A549 (cell line): ENCODE results near the gene PTPRK. TPM values are rescaled to one million over a fixed set of nuclear protein-coding genes. Genes with fewer than 3 reads are reported as not detected.

Source experiments
- ATAC-seq, 2 experiments: fragments of 200-7000 bp in 1 of 2; fragments of >200 bp in 1 of 2; cut with Nextera tagmentation in 1 of 2; cut with Tn5 transposase in 1 of 2; 3 replicates each; pipeline versions ENCODE4 v1.8.0 to v1.9.1; 2018 to 2020; ENCODE audit warnings: mild to moderate bottlenecking in 1 of 2, moderate library complexity in 1 of 2
- CTCF ChIA-PET: fragments of 300-600 bp; sonication (Branson Sonifier 250); formaldehyde crosslinking; extraction: SDS; loops from one replicate; lab custom pipeline; 2021; ENCODE audit warnings: antibody characterized with exemption, inconsistent platforms; lab: Yijun Ruan, JAX
- POLR2A ChIA-PET: fragments of 350-600 bp; formaldehyde crosslinking; extraction: SDS; loops from one replicate; lab custom pipeline; 2021; ENCODE audit warnings: antibody characterized with exemption, inconsistent platforms; lab: Yijun Ruan, JAX
- DNase-seq, 2 experiments: peaks; one replicate each; pipeline versions ENCODE4 v3.0.0 to v3.0.0-alpha.2; 2011 to 2016; ENCODE audit warnings: low read depth in 1 of 2, low spot score in 1 of 2
- FAIRE-seq: peaks from 2 replicates; lab custom pipeline; 2011; peaks lifted over from hg19 to GRCh38; lab: Jason Lieb, UNC
- H3K27ac ChIP-seq, 2 experiments: fragments of >200 bp; sonication (Bioruptor Twin); formaldehyde crosslinking; 3 replicates each; pipeline ENCODE4 v1.5.1; 2016 to 2017
- H3K4me1 ChIP-seq: fragments of >200 bp; sonication (Bioruptor Twin); formaldehyde crosslinking; 3 replicates; pipeline ENCODE4 v1.6.1; 2016
- H3K4me2 ChIP-seq: fragments of >200 bp; sonication (Bioruptor Twin); formaldehyde crosslinking; 3 replicates; pipeline ENCODE4 v1.6.1; 2016
- H3K4me3 ChIP-seq: fragments of >200 bp; sonication (Bioruptor Twin); formaldehyde crosslinking; 3 replicates; pipeline ENCODE4 v1.5.1; 2016
- H3K9me3 ChIP-seq: fragments of >200 bp; sonication (Bioruptor Twin); formaldehyde crosslinking; 3 replicates; pipeline ENCODE4 v1.6.1; 2016
- ATOH8 ChIP-seq: fragments of 250-450 bp; sonication (Bioruptor Pico); IDR thresholded peaks from 2 replicates; pipeline ENCODE4 v1.5.0; 2020; ENCODE audit warnings: low read depth, mild to moderate bottlenecking, moderate library complexity
- BCL3 ChIP-seq: fragments of >200 bp; sonication (Bioruptor Twin); formaldehyde crosslinking; IDR thresholded peaks from 3 replicates; pipeline ENCODE4 v1.6.1; 2016
- CBX2 ChIP-seq: fragments of 200-600 bp; sonication (generic); IDR thresholded peaks from 2 replicates; pipeline ENCODE4 v1.6.1; 2016; ENCODE audit warnings: low read depth, mild to moderate bottlenecking, borderline replicate concordance
- CBX8 ChIP-seq: fragments of 200-600 bp; sonication (generic); IDR thresholded peaks from 2 replicates; pipeline ENCODE4 v1.6.1; 2016
- CHD4 ChIP-seq: fragments of 200-600 bp; sonication (generic); IDR thresholded peaks from 2 replicates; pipeline ENCODE4 v1.6.1; 2016; ENCODE audit warnings: antibody characterized with exemption, mild to moderate bottlenecking, borderline replicate concordance
- E2F6 ChIP-seq: IDR thresholded peaks from 2 replicates; pipeline ENCODE4 v1.6.1; 2012; ENCODE audit warnings: low read depth, borderline replicate concordance
- EHMT2 ChIP-seq: fragments of 200-600 bp; sonication (generic); IDR thresholded peaks from 2 replicates; pipeline ENCODE4 v1.6.1; 2016; ENCODE audit warnings: antibody characterized with exemption, low read depth, mild to moderate bottlenecking, moderate library complexity
- ELK1 ChIP-seq: fragments of 150-350 bp; IDR thresholded peaks from 2 replicates; pipeline ENCODE4 v1.6.1; 2014; ENCODE audit warnings: low read depth, mild to moderate bottlenecking, low read length
- EP300 ChIP-seq, 2 experiments: fragments of >200 bp; sonication (Bioruptor Twin); formaldehyde crosslinking; IDR thresholded peaks; 2 replicates in 1 of 2; 3 replicates in 1 of 2; pipeline ENCODE4 v1.6.1; 2016 to 2017
- ESRRA ChIP-seq: fragments of 150-350 bp; IDR thresholded peaks from 2 replicates; pipeline ENCODE4 v1.6.1; 2014; ENCODE audit warnings: mild to moderate bottlenecking, low read length, borderline replicate concordance
- HDAC2 ChIP-seq: fragments of 200-600 bp; sonication (generic); IDR thresholded peaks from 2 replicates; pipeline ENCODE4 v1.6.1; 2016
- HES2 ChIP-seq: fragments of >200 bp; sonication (Bioruptor Twin); formaldehyde crosslinking; IDR thresholded peaks from 2 replicates; pipeline ENCODE4 v1.6.1; 2016
- HEYL ChIP-seq: fragments of 250-450 bp; sonication (Bioruptor Pico); IDR thresholded peaks from 2 replicates; pipeline ENCODE4 v1.8.0; 2021; ENCODE audit warnings: mild to moderate bottlenecking, moderate library complexity
- JUNB ChIP-seq: fragments of >200 bp; sonication (Bioruptor Twin); formaldehyde crosslinking; IDR thresholded peaks from 2 replicates; pipeline ENCODE4 v1.6.1; 2016
- KDM1A ChIP-seq: fragments of 200-600 bp; sonication (generic); IDR thresholded peaks from 2 replicates; pipeline ENCODE4 v1.6.1; 2016; ENCODE audit warnings: low read depth, mild to moderate bottlenecking
- MAFK ChIP-seq: fragments of 450-650 bp; IDR thresholded peaks from 2 replicates; pipeline ENCODE4 v1.6.1; 2014; ENCODE audit not compliant: partially characterized antibody
- MAZ ChIP-seq: fragments of 150-350 bp; IDR thresholded peaks from 2 replicates; pipeline ENCODE4 v1.6.1; 2014; ENCODE audit warnings: antibody characterized with exemption, low read depth, low read length, borderline replicate concordance
- NPAS2 ChIP-seq: fragments of 250-450 bp; sonication (Bioruptor Pico); IDR thresholded peaks from 2 replicates; pipeline ENCODE4 v1.8.0; 2022; ENCODE audit warnings: mild to moderate bottlenecking, moderate library complexity, borderline replicate concordance
- PHF8 ChIP-seq: fragments of 200-600 bp; sonication (generic); IDR thresholded peaks from 2 replicates; pipeline ENCODE4 v1.6.1; 2016; ENCODE audit warnings: low read depth, mild to moderate bottlenecking, antibody characterized with exemption, moderate library complexity, borderline replicate concordance
- POLR2A ChIP-seq: IDR thresholded peaks from 2 replicates; pipeline ENCODE4 v1.6.1; 2012; ENCODE audit warnings: mild to moderate bottlenecking, low read length
- POLR2AphosphoS2 ChIP-seq: conservative IDR thresholded peaks from 2 replicates; pipeline ENCODE4 v1.6.1; 2012; ENCODE audit warnings: low read length, improper control_type of control experiment, inconsistent platforms
- RAD21 ChIP-seq, 2 experiments: fragments of >200 bp in 1 of 2; sonication (Bioruptor Twin) in 1 of 2; formaldehyde crosslinking in 1 of 2; IDR thresholded peaks in 1 of 2; conservative IDR thresholded peaks in 1 of 2; 2 replicates in 1 of 2; 3 replicates in 1 of 2; pipeline ENCODE4 v1.6.1; 2012 to 2018; ENCODE audit warnings: inconsistent platforms in 1 of 2
- RARB ChIP-seq: fragments of 250-450 bp; sonication (Bioruptor Pico); IDR thresholded peaks from 2 replicates; pipeline ENCODE4 v1.8.0; 2021; ENCODE audit warnings: mild to moderate bottlenecking, moderate library complexity
- RNF2 ChIP-seq: fragments of 200-600 bp; sonication (generic); IDR thresholded peaks from 2 replicates; pipeline ENCODE4 v1.6.1; 2016; ENCODE audit warnings: low read depth, mild to moderate bottlenecking, antibody characterized with exemption, moderate library complexity, borderline replicate concordance
- SREBF2 ChIP-seq: fragments of 450-650 bp; IDR thresholded peaks from 2 replicates; pipeline ENCODE4 v1.6.1; 2014; ENCODE audit warnings: mild to moderate bottlenecking, moderate library complexity
- USF2 ChIP-seq: fragments of 450-650 bp; IDR thresholded peaks from 2 replicates; pipeline ENCODE4 v1.6.1; 2014; ENCODE audit warnings: antibody characterized with exemption
- ZFP36 ChIP-seq: fragments of 450-650 bp; IDR thresholded peaks from 2 replicates; pipeline ENCODE4 v1.6.1; 2014; ENCODE audit warnings: borderline replicate concordance; ENCODE audit not compliant: partially characterized antibody
- ZNF302 ChIP-seq: fragments of 250-450 bp; sonication (Bioruptor Pico); IDR thresholded peaks from 2 replicates; pipeline ENCODE4 v1.9.0; 2021; ENCODE audit warnings: inconsistent platforms, mild to moderate bottlenecking, moderate library complexity
- WGBS: methylation state at CpG from one replicate; pipeline ENCODE4 v1.1.6; 2017; ENCODE audit errors: missing lambda C conversion rate; 5-methylcytosine and 5-hydroxymethylcytosine counted together
- polyA plus RNA-seq, 4 experiments: library from polyadenylated mRNA; depleted of rRNA in 3 of 4; stranded (reverse); fragments of >200 nt; fragmentation: RNase III in 1 of 4; extraction: RNeasy Plus Mini Kit Qiagen cat#74134 plus additional on column Dnase treatment in 1 of 4; gene quantifications; 2 replicates in 3 of 4; 3 replicates in 1 of 4; pipeline ENCODE4 v1.2.3, GENCODE V29; 2011 to 2017

The PTPRK gene
- polyA plus RNA-seq, 2 of the 4 experiments (the other 2 are of a cell fraction), result 14.4 to 16.1 TPM

GRCh38 chr6:128395596-128395995 is 124.8 kb downstream of the PTPRK start:
- 92% methylated on average over 3 of the region's 3 CpGs for WGBS
- TF ChIP-seq CHD4 (no peak), HEYL (CRISPR knock-in tag) (no peak), ZNF302 (no peak), USF2 (no peak), BCL3 (no peak), ESRRA (no peak), PHF8 (no peak), RAD21 (conservative IDR thresholded peaks at IDR 0.05 in 1 of 2, IDR thresholded peaks at IDR 0.05 in 1 of 2) (no peak), HDAC2 (no peak), KDM1A (no peak), POLR2A (no peak), CBX2 (no peak)
- TF ChIP-seq, all 56 proteins: peak for 0
- H3K4me3 ChIP-seq, result no peak overlapping the region
- H3K4me1 ChIP-seq, result no peaks in the 10 kb centered on the region
- no peak for FAIRE-seq
- ATAC-seq, result no peak
- ChIA-PET CTCF (no interaction called here), POLR2A (no interaction called here)
- no peak for DNase-seq
- H3K27ac ChIP-seq, result no peak overlapping the region
- H3K9me3 ChIP-seq, result no peaks in the 10 kb centered on the region
- H3K4me2 ChIP-seq, result no peak overlapping the region

- CTCF ChIA-PET, result no interaction called here
Measured at GRCh38 chr6:128395188-128395587, 125.2 kb downstream of the PTPRK start.

More at GRCh38 chr6:128395188-128395587, 125.2 kb downstream of the PTPRK start:
- TF ChIP-seq MAFK, result no peak
- no peak for TF ChIP-seq HES2
- no peak for TF ChIP-seq EP300 (IDR thresholded peaks at IDR 0.05)
- no peak for TF ChIP-seq EHMT2
- TF ChIP-seq MAZ, result no peak
- no peak for TF ChIP-seq CHD4
- no peak for TF ChIP-seq ELK1
- no peak for TF ChIP-seq POLR2AphosphoS2
- TF ChIP-seq JUNB, result no peak
- TF ChIP-seq ZFP36, result no peak
- no peak for TF ChIP-seq E2F6
- no peak for TF ChIP-seq RNF2
- TF ChIP-seq RAD21 (conservative IDR thresholded peaks at IDR 0.05 in 1 of 2, IDR thresholded peaks at IDR 0.05 in 1 of 2), result no peak
- TF ChIP-seq SREBF2, result no peak
- TF ChIP-seq RARB (CRISPR knock-in tag), result no peak
- no peak for TF ChIP-seq NPAS2 (CRISPR knock-in tag)
- TF ChIP-seq ATOH8 (CRISPR knock-in tag), result no peak
- no peak for TF ChIP-seq CBX8
- ATAC-seq, result no peak
- no peaks in the 10 kb centered on the region for H3K9me3 ChIP-seq
- H3K27ac ChIP-seq, result no peak overlapping the region
- no peak overlapping the region for H3K4me3 ChIP-seq
- POLR2A ChIA-PET, result no interaction called here
- FAIRE-seq, result no peak
- no peaks in the 10 kb centered on the region for H3K4me1 ChIP-seq
- no peak overlapping the region for H3K4me2 ChIP-seq
- no peak for DNase-seq
- WGBS, result 93% methylated on average over 3 of the region's 3 CpGs
